ENCODE data around the gene ZNF436. TPM values are rescaled to one million over a fixed set of nuclear protein-coding genes. Genes with fewer than 3 reads are reported as not detected.
"Not testable (repeated sequence)": the region's sequence is repeated elsewhere in the genome, so short reads cannot be mapped to it uniquely, and the experiment has no call there.

ZNF436 gene
- polyA plus RNA-seq, 1 donor from 2014 or later = 27.1 TPM

- Histone ChIP-seq H3K9ac (ENCODE audit: low read length) (no peak overlapping the region), H3K9me2 (ENCODE audit: insufficient read depth, low read length) (no peaks in the 10 kb centered on the region), H3K4me2 (ENCODE audit: low read length) (no peak overlapping the region), H3K27ac (ENCODE audit: low read length) (no peak overlapping the region), H3K27me3 (ENCODE audit: insufficient read depth, low read depth, low read length) (no peaks in the 10 kb centered on the region), H3K9me3 (ENCODE audit: low read length) (no peaks in the 10 kb centered on the region), H3K36me3 (ENCODE audit: insufficient read depth, low read length) (no peaks in the 10 kb centered on the region), H3F3A (ENCODE audit: insufficient read depth, low read length, poor library complexity, severe bottlenecking) (no peaks in the 10 kb centered on the region), H3K79me2 (replicated peaks; ENCODE audit: insufficient read depth, low read length) (no peaks in the 10 kb centered on the region), H3K4me3 (ENCODE audit: low read length) (no peak overlapping the region), H4K20me1 (ENCODE audit: insufficient read depth) (no peaks in the 10 kb centered on the region), H2AFZ (ENCODE audit: low read depth, low read length) (no peak overlapping the region)
- TF ChIP-seq SMC3 (conservative IDR thresholded peaks at IDR 0.05; ENCODE audit: poor library complexity) (no peak), EP300 (conservative IDR thresholded peaks at IDR 0.05; ENCODE audit: poor library complexity, severe bottlenecking) (no peak), MXI1 (conservative IDR thresholded peaks at IDR 0.05; ENCODE audit: poor library complexity, severe bottlenecking) (no peak), EZH2 (IDR thresholded peaks at IDR 0.05; ENCODE audit: borderline replicate concordance, insufficient read depth, low read length, poor library complexity, severe bottlenecking) (no peak), POLR2AphosphoS5 (IDR thresholded peaks at IDR 0.05) (no peak)
These were observed 11.7 kb upstream of the ZNF436 start for GRCh38 chr1:23381233-23381885.

GRCh38 chr1:23380719-23381118, 11.1 kb upstream of the ZNF436 start:
- Histone ChIP-seq H3F3A (ENCODE audit: insufficient read depth, low read length, poor library complexity, severe bottlenecking) (no peaks in the 10 kb centered on the region), H3K36me3 (ENCODE audit: insufficient read depth, low read length) (no peaks in the 10 kb centered on the region), H3K79me2 (replicated peaks; ENCODE audit: insufficient read depth, low read length) (no peaks in the 10 kb centered on the region), H3K9ac (ENCODE audit: low read length) (no peak overlapping the region), H3K4me3 (ENCODE audit: low read length) (no peak overlapping the region), H2AFZ (ENCODE audit: low read depth, low read length) (no peak overlapping the region), H3K27ac (ENCODE audit: low read length) (no peak overlapping the region), H3K4me2 (ENCODE audit: low read length) (no peak overlapping the region), H3K9me2 (ENCODE audit: insufficient read depth, low read length) (no peaks in the 10 kb centered on the region), H3K27me3 (ENCODE audit: insufficient read depth, low read depth, low read length) (no peaks in the 10 kb centered on the region), H4K20me1 (ENCODE audit: insufficient read depth) (no peaks in the 10 kb centered on the region), H3K9me3 (ENCODE audit: low read length) (no peaks in the 10 kb centered on the region)
- TF ChIP-seq EP300 (conservative IDR thresholded peaks at IDR 0.05; ENCODE audit: poor library complexity, severe bottlenecking) = no peak
- TF ChIP-seq SMC3 (conservative IDR thresholded peaks at IDR 0.05; ENCODE audit: poor library complexity) = no peak
- TF ChIP-seq CTCF (IDR thresholded peaks at IDR 0.05; ENCODE audit: poor library complexity, severe bottlenecking) = no peak
- TF ChIP-seq EZH2 (IDR thresholded peaks at IDR 0.05; ENCODE audit: borderline replicate concordance, insufficient read depth, low read length, poor library complexity, severe bottlenecking) = no peak
- no peak for TF ChIP-seq MXI1 (conservative IDR thresholded peaks at IDR 0.05; ENCODE audit: poor library complexity, severe bottlenecking)
- TF ChIP-seq REST (IDR thresholded peaks at IDR 0.05; ENCODE audit: borderline replicate concordance) = no peak

GRCh38 chr1:23380236-23380635, 10.6 kb upstream of the ZNF436 start:
- H3K79me2 ChIP-seq (replicated peaks; ENCODE audit: insufficient read depth, low read length); H3K4me2 ChIP-seq (ENCODE audit: low read length); H4K20me1 ChIP-seq (ENCODE audit: insufficient read depth): not testable (repeated sequence)

More at GRCh38 chr1:23380236-23380635, 10.6 kb upstream of the ZNF436 start:
- not testable (repeated sequence) for H3F3A ChIP-seq (ENCODE audit: insufficient read depth, low read length, poor library complexity, severe bottlenecking); H3K9me3 ChIP-seq (ENCODE audit: low read length); H3K27ac ChIP-seq (ENCODE audit: low read length); H2AFZ ChIP-seq (ENCODE audit: low read depth, low read length); H3K4me3 ChIP-seq (ENCODE audit: low read length); H3K36me3 ChIP-seq (ENCODE audit: insufficient read depth, low read length); H3K27me3 ChIP-seq (ENCODE audit: insufficient read depth, low read depth, low read length); H3K9me2 ChIP-seq (ENCODE audit: insufficient read depth, low read length); H3K9ac ChIP-seq (ENCODE audit: low read length)

All from neural cell (in vitro differentiated cells).